Prostate gland (tissue), 2 donors: ENCODE data around the gene RALGDS.

Experiments used
- CTCF ChIP-seq, 4 experiments: fragments of 200-600 bp in 2 of 4; fragments of 450-650 bp in 2 of 4; sonication (generic) in 2 of 4; IDR thresholded peaks; 1 replicate in 3 of 4; 2 replicates in 1 of 4; pipeline ENCODE4 v1.5.1; 2016 to 2019; ENCODE audit warnings: antibody characterized with exemption in 4 of 4, mild to moderate bottlenecking in 2 of 4, moderate library complexity in 2 of 4
- POLR2A ChIP-seq: fragments of 450-650 bp; IDR thresholded peaks from one replicate; pipeline ENCODE4 v1.6.1; 2016; ENCODE audit warnings: antibody characterized with exemption, mild to moderate bottlenecking
- POLR2AphosphoS5 ChIP-seq: sonication (generic); formaldehyde crosslinking; IDR thresholded peaks from one replicate; pipeline ENCODE4 v1.6.1; 2017; ENCODE audit warnings: antibody characterized with exemption

DNA sequence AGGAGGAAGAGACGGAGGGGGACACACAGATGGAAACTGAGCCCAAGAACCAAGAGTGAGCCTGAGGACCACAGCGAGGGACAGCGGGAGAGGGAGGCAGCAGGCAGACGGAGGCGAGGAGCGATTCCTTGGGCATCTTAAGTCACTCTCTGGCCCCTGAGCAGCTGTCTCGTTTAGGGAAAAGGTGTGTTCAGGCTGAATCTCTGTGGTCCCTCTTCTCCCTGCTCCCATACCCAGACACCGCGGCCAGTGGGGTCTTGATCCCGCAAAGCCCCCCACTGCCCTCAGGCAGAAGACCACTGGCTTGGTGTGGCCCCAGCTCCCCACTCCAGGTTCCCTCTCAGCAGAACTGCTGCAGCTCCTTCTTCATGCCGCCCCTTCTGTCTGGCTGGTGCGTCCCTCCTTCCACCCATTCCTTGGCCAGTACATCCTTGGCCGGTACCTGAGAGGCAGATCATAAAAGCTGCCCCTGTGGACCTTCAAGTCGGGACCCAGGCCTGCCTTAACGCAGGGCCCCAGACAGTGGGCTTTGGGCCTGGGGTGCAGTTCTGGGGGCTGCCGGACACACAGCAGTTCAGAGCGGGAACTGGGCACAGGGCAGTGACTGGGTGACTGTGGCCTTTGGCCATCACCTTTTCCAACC, 5.8 kb upstream of the RALGDS start:
- TF ChIP-seq CTCF (IDR thresholded peaks at IDR 0.05) (no peak), POLR2A (no peak), POLR2AphosphoS5 (no peak)
